Stimulated activated naive CD8-positive, alpha-beta T cell treated with anti-CD3 and anti-CD28 coated beads, Interleukin-15, amount 100 ng/mL, for 72 hours (primary cell): ENCODE results near the gene HRAS.

Source experiments
- ATAC-seq: fragments of 150-1000 bp; cut with Tn5 transposase; 2 replicates; pipeline ENCODE4 v1.10.0; 2021; ENCODE audit warnings: mild to moderate bottlenecking, moderate library complexity
- DNase-seq, 2 donors: peaks; one replicate each; pipeline ENCODE4 v3.0.0; 2021 to 2022
- H3K27ac Mint-ChIP-seq, 2 donors: one replicate each; pipeline ENCODE4 v1.8.0; 2022; ENCODE audit warnings: mild to moderate bottlenecking in 2 of 2, mixed read lengths in 2 of 2, moderate library complexity in 2 of 2
- H3K27me3 Mint-ChIP-seq: one replicate; pipeline ENCODE4 v1.8.0; 2022; ENCODE audit warnings: mixed read lengths
- H3K4me1 Mint-ChIP-seq: one replicate; pipeline ENCODE4 v1.8.0; 2022; ENCODE audit warnings: mild to moderate bottlenecking, mixed read lengths
- H3K4me3 Mint-ChIP-seq, 2 donors: one replicate each; pipeline ENCODE4 v1.8.0; 2022; ENCODE audit warnings: mild to moderate bottlenecking in 2 of 2, mixed read lengths in 2 of 2, moderate library complexity in 1 of 2
- H3K9me3 Mint-ChIP-seq, 2 donors: one replicate each; pipeline ENCODE4 v1.8.0; 2022; ENCODE audit warnings: mixed read lengths in 2 of 2

HRAS gene

DNA sequence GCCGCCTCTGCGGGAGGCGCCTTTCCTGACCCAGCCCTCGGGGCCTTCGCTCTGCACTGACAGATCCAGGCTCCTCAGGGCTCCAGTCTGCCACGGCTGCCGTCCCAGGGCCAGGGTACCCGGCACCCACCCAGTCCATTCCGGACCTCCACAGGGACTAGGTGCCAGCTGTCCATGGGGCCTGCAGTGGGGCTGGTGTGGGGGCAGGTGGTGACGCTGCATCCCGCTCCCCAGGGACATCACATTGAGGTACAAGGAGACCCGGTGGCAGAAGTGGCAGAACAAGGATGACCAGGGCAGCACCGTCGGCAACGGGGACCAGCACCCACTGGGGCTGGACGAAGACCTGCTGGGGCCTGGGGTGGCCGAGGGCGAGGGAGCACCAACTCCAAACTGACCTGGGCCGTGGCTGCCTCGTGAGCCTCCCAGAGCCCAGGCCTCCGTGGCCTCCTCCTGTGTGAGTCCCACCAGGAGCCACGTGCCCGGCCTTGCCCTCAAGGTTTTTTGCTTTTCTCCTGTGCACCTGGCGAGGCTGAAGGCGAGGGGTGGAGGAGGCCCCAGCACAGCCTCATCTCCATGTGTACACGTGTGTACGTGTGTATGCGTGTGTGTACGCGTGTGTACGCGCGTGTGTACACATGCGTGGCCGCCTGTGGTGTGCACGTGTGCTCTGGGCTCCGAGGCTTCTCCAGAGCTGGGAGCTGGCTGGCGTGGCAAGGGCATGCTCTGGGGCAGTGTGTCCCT, 45.0 kb downstream of the HRAS start:
- no peak for ATAC-seq
- H3K27ac Mint-ChIP-seq = no peak overlapping the region
- H3K4me1 Mint-ChIP-seq = no peaks in the 10 kb centered on the region
- H3K27me3 Mint-ChIP-seq = no peaks in the 10 kb centered on the region
- no peak for DNase-seq
- H3K9me3 Mint-ChIP-seq = no peaks in the 10 kb centered on the region
- H3K4me3 Mint-ChIP-seq = no peak overlapping the region

DNA sequence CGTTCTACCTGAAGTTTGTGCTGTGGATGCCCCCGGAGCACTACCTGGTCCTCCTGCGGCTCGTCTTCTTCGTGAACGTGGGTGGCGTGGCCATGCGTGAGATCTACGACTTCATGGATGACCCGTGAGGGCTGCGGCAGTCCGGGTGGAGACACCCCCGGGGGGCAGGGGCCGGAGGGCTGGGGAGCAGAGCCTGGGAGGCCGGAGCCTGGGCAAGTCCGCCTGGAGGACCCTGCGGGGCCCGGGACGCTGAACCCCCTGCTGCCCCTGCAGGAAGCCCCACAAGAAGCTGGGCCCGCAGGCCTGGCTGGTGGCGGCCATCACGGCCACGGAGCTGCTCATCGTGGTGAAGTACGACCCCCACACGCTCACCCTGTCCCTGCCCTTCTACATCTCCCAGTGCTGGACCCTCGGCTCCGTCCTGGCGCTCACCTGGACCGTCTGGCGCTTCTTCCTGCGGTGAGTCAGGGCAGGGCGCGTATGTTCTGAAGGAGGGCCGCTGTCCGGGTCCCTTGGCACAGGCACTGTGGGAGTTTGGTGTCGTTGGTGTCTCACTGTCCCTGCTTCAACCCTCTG, 45.7 kb downstream of the HRAS start:
- no peaks in the 10 kb centered on the region for H3K4me1 Mint-ChIP-seq
- no peak for ATAC-seq
- H3K4me3 Mint-ChIP-seq = no peak overlapping the region
- no peak overlapping the region for H3K27ac Mint-ChIP-seq
- H3K9me3 Mint-ChIP-seq = no peaks in the 10 kb centered on the region
- no peaks in the 10 kb centered on the region for H3K27me3 Mint-ChIP-seq
- no peak for DNase-seq

DNA sequence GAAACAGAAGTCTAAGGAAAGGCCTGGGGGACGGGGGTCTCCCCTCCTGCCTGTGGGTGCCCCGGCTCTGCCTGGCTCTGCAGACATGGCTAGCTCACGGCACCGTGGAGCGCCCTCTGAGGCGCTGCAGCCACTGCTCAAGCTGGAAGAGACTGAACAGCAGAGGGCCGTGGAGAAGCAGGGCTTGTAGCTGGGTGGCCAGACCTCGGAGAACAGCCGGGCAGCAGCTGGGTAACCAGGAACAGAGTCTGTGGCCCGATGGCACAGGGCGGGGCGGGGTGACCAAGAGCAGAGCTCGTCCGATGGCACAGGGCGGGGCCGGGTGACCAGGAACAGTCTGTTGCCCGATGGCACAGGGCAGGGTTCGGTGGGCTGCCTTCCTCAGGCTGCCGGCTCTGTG, 46.4 kb downstream of the HRAS start:
- Mint-ChIP-seq H3K4me3 (no peak overlapping the region), H3K9me3 (no peaks in the 10 kb centered on the region), H3K4me1 (no peaks in the 10 kb centered on the region), H3K27ac (peak overlapping the region in 1 of 2 donors; percentile 82), H3K27me3 (no peaks in the 10 kb centered on the region)
- ATAC-seq = no peak
- no peak for DNase-seq

DNA sequence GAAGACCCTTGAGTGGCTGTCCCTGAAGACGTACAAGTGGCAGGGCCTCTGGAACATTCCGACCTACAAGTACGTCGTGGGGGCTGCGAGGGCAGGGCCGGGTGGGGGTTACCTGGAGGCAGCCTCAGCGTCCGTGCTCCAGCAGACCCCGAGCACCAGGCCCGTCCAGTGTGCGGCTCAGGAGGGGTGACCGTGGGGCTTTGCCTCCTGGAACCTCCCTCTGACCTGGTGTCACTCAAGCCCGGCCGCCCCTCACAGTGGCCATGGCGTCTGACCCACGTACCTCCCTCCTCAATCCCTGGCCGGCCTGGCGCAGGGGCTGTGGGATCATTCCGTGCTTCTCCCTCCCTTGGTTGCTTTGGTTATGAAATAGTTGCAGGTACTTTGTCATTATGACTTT, 46.8 kb downstream of the HRAS start:
- Mint-ChIP-seq H3K4me1 (no peaks in the 10 kb centered on the region), H3K27ac (peak overlapping the region in 1 of 2 donors; percentile 82), H3K4me3 (peak overlapping the region in 1 of 2 donors; percentile 29), H3K27me3 (no peaks in the 10 kb centered on the region), H3K9me3 (no peaks in the 10 kb centered on the region)
- ATAC-seq (no peak), DNase-seq (no peak)

DNA sequence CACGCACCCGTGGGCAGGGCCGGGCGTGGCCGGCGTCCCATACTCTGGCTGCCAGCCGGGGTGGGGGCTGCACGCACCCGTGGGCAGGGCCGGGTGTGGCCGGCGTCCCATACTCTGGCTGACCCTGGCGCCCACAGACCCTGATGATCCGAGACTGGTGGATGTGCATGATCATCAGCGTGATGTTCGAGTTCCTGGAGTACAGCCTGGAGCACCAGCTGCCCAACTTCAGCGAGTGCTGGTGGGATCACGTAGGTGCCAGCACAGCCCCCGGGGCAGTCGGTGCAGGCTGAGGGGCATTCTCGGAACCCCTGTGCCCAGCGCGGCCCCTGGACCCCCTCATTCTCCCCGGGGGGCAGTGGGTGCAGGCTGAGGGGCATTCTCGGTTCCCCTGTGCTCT, 47.3 kb downstream of the HRAS start:
- H3K4me1 Mint-ChIP-seq = no peaks in the 10 kb centered on the region
- DNase-seq (no peak), ATAC-seq (peak; percentile 50)
- H3K27me3 Mint-ChIP-seq = no peaks in the 10 kb centered on the region
- no peaks in the 10 kb centered on the region for H3K9me3 Mint-ChIP-seq
- no peak overlapping the region for H3K4me3 Mint-ChIP-seq
- peak overlapping the region in 1 of 2 donors; percentile 82 for H3K27ac Mint-ChIP-seq

DNA sequence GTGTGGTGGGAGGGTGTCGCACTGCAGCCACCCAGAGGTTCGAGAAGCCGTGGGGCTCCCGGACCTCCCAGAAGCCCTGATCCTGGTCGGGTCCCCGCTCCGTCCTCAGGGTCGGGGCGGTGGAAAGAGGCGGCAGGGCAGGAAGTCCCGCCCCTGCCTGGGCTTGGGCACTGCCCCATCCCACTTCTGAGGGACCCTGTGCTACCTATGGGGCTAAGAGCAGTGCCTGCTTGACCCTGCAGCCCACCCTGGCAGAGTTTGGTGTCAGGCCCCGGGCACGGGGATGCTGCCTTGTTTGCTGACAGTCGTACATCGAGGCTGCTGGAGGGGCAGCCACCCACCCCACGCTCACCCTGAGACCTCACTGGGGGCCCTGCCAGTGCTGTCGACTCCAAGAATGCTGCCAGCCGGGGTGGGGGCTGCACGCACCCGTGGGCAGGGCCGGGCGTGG, 47.8 kb downstream of the HRAS start:
- no peak overlapping the region for H3K4me3 Mint-ChIP-seq
- no peaks in the 10 kb centered on the region for H3K27me3 Mint-ChIP-seq
- DNase-seq (no peak), ATAC-seq (no peak)
- no peak overlapping the region for H3K27ac Mint-ChIP-seq
- H3K9me3 Mint-ChIP-seq = no peaks in the 10 kb centered on the region
- no peaks in the 10 kb centered on the region for H3K4me1 Mint-ChIP-seq

DNA sequence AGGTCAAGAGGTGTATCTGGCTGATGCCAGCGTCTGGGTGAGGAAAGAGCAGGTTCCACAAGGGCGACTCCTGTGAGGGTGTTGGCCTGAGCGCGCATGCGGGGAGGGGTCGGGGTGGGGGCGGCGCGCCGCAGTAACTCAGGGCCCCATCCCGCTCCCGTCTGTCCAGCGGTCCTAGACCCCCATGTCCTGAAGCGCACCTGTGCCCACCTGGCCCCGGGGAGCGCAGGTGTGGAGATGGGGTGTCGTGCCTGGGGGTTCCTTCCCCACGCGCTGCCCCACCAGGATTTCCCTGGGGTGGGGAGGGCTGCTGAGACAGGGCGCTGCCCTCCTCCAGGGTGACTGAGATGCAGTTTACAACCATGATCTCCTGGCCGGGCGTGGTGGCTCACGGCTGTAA, 49.2 kb downstream of the HRAS start:
- Mint-ChIP-seq H3K27ac (no peak overlapping the region), H3K27me3 (no peaks in the 10 kb centered on the region), H3K4me1 (no peaks in the 10 kb centered on the region), H3K4me3 (no peak overlapping the region), H3K9me3 (no peaks in the 10 kb centered on the region)
- ATAC-seq (peak; percentile 27), DNase-seq (no peak)

DNA sequence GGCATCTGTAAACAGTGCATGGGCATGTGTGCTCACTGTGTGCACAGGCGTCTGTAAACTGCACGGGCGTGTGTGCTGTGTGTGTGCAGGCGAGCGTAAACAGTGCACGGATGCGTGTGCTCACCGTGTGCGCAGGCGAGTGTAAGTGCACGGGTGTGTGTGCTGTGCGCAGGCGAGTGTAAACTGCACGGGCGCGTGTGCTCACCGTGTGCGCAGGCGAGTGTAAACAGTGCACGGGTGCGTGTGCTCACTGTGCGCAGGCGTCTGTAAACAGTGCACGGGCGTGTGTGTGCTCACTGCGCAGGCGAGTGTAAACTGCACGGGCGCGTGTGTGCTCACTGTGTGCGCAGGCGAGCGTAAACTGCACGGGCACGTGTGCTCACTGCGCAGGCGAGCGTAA, 50.8 kb downstream of the HRAS start:
- H3K27ac Mint-ChIP-seq = no peak overlapping the region
- DNase-seq = no peak
- no peaks in the 10 kb centered on the region for H3K4me1 Mint-ChIP-seq
- H3K9me3 Mint-ChIP-seq = no peaks in the 10 kb centered on the region
- no peaks in the 10 kb centered on the region for H3K27me3 Mint-ChIP-seq
- H3K4me3 Mint-ChIP-seq = no peak overlapping the region
- no peak for ATAC-seq
